ENCODE results near the gene AGBL2. TPM values are rescaled to one million over a fixed set of nuclear protein-coding genes. Genes with fewer than 3 reads are reported as not detected.

Gene AGBL2
- total RNA-seq, 4 donors from 2014 or later, result not detected

GRCh38 chr11:47656260-47656885 lies 58.8 kb downstream of the AGBL2 start:
- ATAC-seq (no peak), DNase-seq (no peak)
- Histone ChIP-seq H3K27me3 (no peaks in the 10 kb centered on the region), H3K4me1 (no peaks in the 10 kb centered on the region), H3K36me3 (no peaks in the 10 kb centered on the region), H3K9me3 (no peaks in the 10 kb centered on the region), H3K4me3 (no peak overlapping the region), H3K27ac (no peak overlapping the region)
- TF ChIP-seq POLR2A (IDR thresholded peaks at IDR 0.05), result no peak
- TF ChIP-seq CTCF (IDR thresholded peaks at IDR 0.05 in 4 of 5, conservative IDR thresholded peaks at IDR 0.05 in 1 of 5), result no peak
- intact Hi-C loops (cut with DNase I; ENCODE audit: low total_unique reads) (no loop called here), in situ Hi-C loops (cut with MboI; ENCODE audit: low sequenced_read_pairs in 4 of 4) (no loop called here)

- ATAC-seq (no peak), DNase-seq (no peak)
- Histone ChIP-seq H3K4me3 (no peak overlapping the region), H3K36me3 (no peaks in the 10 kb centered on the region), H3K9me3 (no peaks in the 10 kb centered on the region), H3K27me3 (no peaks in the 10 kb centered on the region), H3K27ac (no peak overlapping the region), H3K4me1 (no peaks in the 10 kb centered on the region)
- intact Hi-C loops (cut with DNase I; ENCODE audit: low total_unique reads) (no loop called here), in situ Hi-C loops (cut with MboI; ENCODE audit: low sequenced_read_pairs in 4 of 4) (no loop called here)
- TF ChIP-seq CTCF (IDR thresholded peaks at IDR 0.05 in 4 of 5, conservative IDR thresholded peaks at IDR 0.05 in 1 of 5) (no peak), POLR2A (IDR thresholded peaks at IDR 0.05) (no peak)
These were observed 63.2 kb downstream of the AGBL2 start for GRCh38 chr11:47651818-47652469.

- DNase-seq (no peak), ATAC-seq (no peak)
- Histone ChIP-seq H3K4me3 (no peak overlapping the region), H3K27ac (no peak overlapping the region), H3K36me3 (no peaks in the 10 kb centered on the region), H3K4me1 (no peaks in the 10 kb centered on the region), H3K27me3 (no peaks in the 10 kb centered on the region), H3K9me3 (no peaks in the 10 kb centered on the region)
- in situ Hi-C loops (cut with MboI; ENCODE audit: low sequenced_read_pairs in 4 of 4), result loop anchor here in 2 of 4 donors (10.0 to 25.0 kb wide), 3 partner anchors 113 to 196 kb away; partner anchors contain the start of genes NUP160 (in 2 of the 2) and FNBP4 (in 1 of the 2)
- TF ChIP-seq CTCF (IDR thresholded peaks at IDR 0.05 in 4 of 5, conservative IDR thresholded peaks at IDR 0.05 in 1 of 5) (no peak), POLR2A (IDR thresholded peaks at IDR 0.05) (no peak)
- intact Hi-C loops (cut with DNase I; ENCODE audit: low total_unique reads), result no loop called here
These were observed 65.9 kb downstream of the AGBL2 start for GRCh38 chr11:47649276-47649675.

- H3K27me3 ChIP-seq, result no peaks in the 10 kb centered on the region
- H3K36me3 ChIP-seq, result no peaks in the 10 kb centered on the region
- H3K9me3 ChIP-seq, result no peaks in the 10 kb centered on the region
- peaks cover 11 to 15% of the 10 kb centered on the region in 2 donors for H3K4me1 ChIP-seq
- no peak overlapping the region for H3K27ac ChIP-seq
- H3K4me3 ChIP-seq, result no peak overlapping the region
- intact Hi-C loops (cut with DNase I; ENCODE audit: low total_unique reads) (no loop called here), in situ Hi-C loops (cut with MboI; ENCODE audit: low sequenced_read_pairs in 4 of 4) (loop anchor here in 2 of 4 donors (10.0 to 25.0 kb wide), 3 partner anchors 116 to 199 kb away; partner anchors contain the start of genes NUP160 (in 2 of the 2) and FNBP4 (in 1 of the 2))
- TF ChIP-seq CTCF (IDR thresholded peaks at IDR 0.05 in 4 of 5, conservative IDR thresholded peaks at IDR 0.05 in 1 of 5) (no peak), POLR2A (IDR thresholded peaks at IDR 0.05) (no peak)
- ATAC-seq (no peak), DNase-seq (no peak)
These were observed 69.2 kb downstream of the AGBL2 start for GRCh38 chr11:47646019-47646418.
